Erythroblast (primary cell): ENCODE measurements around the gene PGA5.
"Not testable (repeated sequence)": the region's sequence is repeated elsewhere in the genome, so short reads cannot be mapped to it uniquely, and the experiment has no call there.

Experiments
- GATA1 ChIP-seq: IDR thresholded peaks from 2 replicates; pipeline ENCODE4 v1.6.1; 2011; ENCODE audit warnings: low read depth, mild to moderate bottlenecking, control low read depth, low read length, moderate library complexity
- POLR2A ChIP-seq: IDR thresholded peaks from 2 replicates; pipeline ENCODE4 v1.6.1; 2011; ENCODE audit warnings: mild to moderate bottlenecking, low read length

GRCh38 chr11:61211327-61211952 lies 29.5 kb upstream of the PGA5 start:
- not testable (repeated sequence) for TF ChIP-seq POLR2A, GATA1
